SK-N-SH (cell line): ENCODE results near the gene RAI14. TPM values are rescaled to one million over a fixed set of nuclear protein-coding genes. Genes with fewer than 3 reads are reported as not detected.

Source experiments
- CTCF ChIA-PET: fragments of 300-600, 350-600 bp; formaldehyde crosslinking; extraction: SDS; loops from one replicate; lab custom pipeline; 2021; lab: Yijun Ruan, JAX
- POLR2A ChIA-PET: fragments of 350-600 bp; sonication (Branson Sonifier 250); formaldehyde crosslinking; extraction: SDS; loops from one replicate; lab custom pipeline; 2020; ENCODE audit warnings: antibody characterized with exemption, inconsistent platforms; lab: Yijun Ruan, JAX
- DNase-seq: peaks from one replicate; pipeline ENCODE4 v3.0.0; 2012
- H2AFZ ChIP-seq: fragments of 200-600 bp; sonication (generic); 2 replicates; pipeline ENCODE4 v1.8.1; 2016; ENCODE audit warnings: antibody characterized with exemption, mild to moderate bottlenecking, low read depth
- H3F3A ChIP-seq: fragments of 200-600 bp; sonication (generic); replicated peaks from 2 replicates; pipeline ENCODE3; 2016; ENCODE audit warnings: antibody characterized with exemption, mild to moderate bottlenecking; ENCODE audit not compliant: insufficient read depth
- H3K27ac ChIP-seq, 2 experiments: fragments of 200-500 bp in 1 of 2; fragments of 200-600 bp in 1 of 2; sonication (Bioruptor generic) in 1 of 2; sonication (generic), shearing (Covaris generic) in 1 of 2; 2 replicates each; pipeline versions ENCODE4 v1.5.1 to v1.6.1; 2014 to 2016; ENCODE audit warnings: low read depth in 2 of 2, inconsistent platforms in 1 of 2, low read length in 1 of 2, mild to moderate bottlenecking in 1 of 2, mixed read lengths in 1 of 2
- H3K27me3 ChIP-seq: fragments of 200-600 bp; sonication (generic), shearing (Covaris generic); 2 replicates; pipeline ENCODE4 v1.6.1; 2016; ENCODE audit warnings: mixed run types; ENCODE audit not compliant: insufficient read depth
- H3K36me3 ChIP-seq, 2 experiments: fragments of 200-500 bp in 1 of 2; fragments of 200-600 bp in 1 of 2; sonication (Bioruptor generic) in 1 of 2; sonication (generic) in 1 of 2; replicated peaks in 1 of 2; 2 replicates each; pipeline versions ENCODE3 to v1.5.1; 2014 to 2016; ENCODE audit warnings: low read length in 1 of 2, mild to moderate bottlenecking in 1 of 2; ENCODE audit not compliant: insufficient read depth in 2 of 2, control insufficient read depth in 1 of 2
- H3K4me1 ChIP-seq, 2 experiments: fragments of 200-500 bp in 1 of 2; fragments of 200-600 bp in 1 of 2; sonication (Bioruptor generic) in 1 of 2; sonication (generic), shearing (Covaris generic) in 1 of 2; 2 replicates each; pipeline versions ENCODE4 v1.5.1 to v1.6.1; 2014 to 2016; ENCODE audit warnings: low read depth in 1 of 2, low read length in 1 of 2, mixed run types in 1 of 2; ENCODE audit not compliant: insufficient read depth in 2 of 2, control insufficient read depth in 1 of 2
- H3K4me2 ChIP-seq: fragments of 200-600 bp; sonication (generic), shearing (Covaris generic); 2 replicates; pipeline ENCODE4 v1.6.1; 2017; ENCODE audit warnings: mixed run types
- H3K4me3 ChIP-seq, 2 experiments: fragments of 200-500 bp in 1 of 2; fragments of 200-600 bp in 1 of 2; sonication (Bioruptor generic) in 1 of 2; sonication (generic), shearing (Covaris generic) in 1 of 2; 2 replicates each; pipeline versions ENCODE4 v1.5.1 to v1.8.1; 2014 to 2016; ENCODE audit warnings: low read depth in 2 of 2, inconsistent platforms in 1 of 2, low read length in 1 of 2, mild to moderate bottlenecking in 1 of 2, mixed read lengths in 1 of 2, moderate library complexity in 1 of 2
- H3K79me2 ChIP-seq: fragments of 200-600 bp; sonication (generic); 2 replicates; pipeline ENCODE4 v1.8.1; 2017; ENCODE audit warnings: mild to moderate bottlenecking; ENCODE audit not compliant: insufficient read depth
- H3K9ac ChIP-seq: fragments of 200-600 bp; sonication (generic); 2 replicates; pipeline ENCODE4 v1.6.1; 2017; ENCODE audit warnings: mixed run types
- H3K9me2 ChIP-seq: fragments of 200-600 bp; sonication (generic); 2 replicates; pipeline ENCODE4 v1.6.1; 2017; ENCODE audit warnings: mixed run types
- H3K9me3 ChIP-seq: fragments of 200-600 bp; sonication (generic); 2 replicates; pipeline ENCODE4 v1.6.1; 2017; ENCODE audit warnings: mixed run types, mild to moderate bottlenecking, moderate library complexity
- H4K20me1 ChIP-seq: fragments of 200-600 bp; sonication (generic); 2 replicates; pipeline ENCODE4 v1.6.1; 2017; ENCODE audit warnings: mild to moderate bottlenecking, mixed run types; ENCODE audit not compliant: insufficient read depth
- EP300 ChIP-seq, 2 experiments: IDR thresholded peaks; 2 replicates each; pipeline versions ENCODE4 v1.4.0 to v1.6.1; 2012; ENCODE audit warnings: borderline replicate concordance in 1 of 2, low read depth in 1 of 2, low read length in 1 of 2
- FOXM1 ChIP-seq: IDR thresholded peaks from 2 replicates; pipeline ENCODE4 v1.4.0; 2012; ENCODE audit warnings: low read depth, mild to moderate bottlenecking
- JUND ChIP-seq: IDR thresholded peaks from 2 replicates; pipeline ENCODE4 v1.4.0; 2012
- RAD21 ChIP-seq: IDR thresholded peaks from 2 replicates; pipeline ENCODE4 v1.6.1; 2012; ENCODE audit warnings: mild to moderate bottlenecking, low read length
- RCOR1 ChIP-seq: fragments of 150-350 bp; IDR thresholded peaks from 2 replicates; pipeline ENCODE4 v1.6.1; 2017; ENCODE audit warnings: antibody characterized with exemption, low read length
- RFX5 ChIP-seq: IDR thresholded peaks from 2 replicates; pipeline ENCODE4 v1.6.1; 2012; ENCODE audit warnings: mild to moderate bottlenecking, improper control_type of control experiment, low read length
- RXRA ChIP-seq: IDR thresholded peaks from 2 replicates; pipeline ENCODE4 v1.4.0; 2012; ENCODE audit warnings: low read depth, mild to moderate bottlenecking, borderline replicate concordance
- SMC3 ChIP-seq: IDR thresholded peaks from 2 replicates; pipeline ENCODE4 v1.6.1; 2012; ENCODE audit warnings: low read depth, low read length, improper control_type of control experiment
- TCF12 ChIP-seq: IDR thresholded peaks from 2 replicates; pipeline ENCODE4 v1.4.0; 2012
- YY1 ChIP-seq: IDR thresholded peaks from 2 replicates; pipeline ENCODE4 v1.4.0; 2012; ENCODE audit warnings: low read depth, mild to moderate bottlenecking
- WGBS: methylation state at CpG from one replicate; pipeline ENCODE4 v1.1.6; 2017; ENCODE audit warnings: low lambda C conversion rate; 5-methylcytosine and 5-hydroxymethylcytosine counted together
- polyA plus RNA-seq, 3 experiments: library from polyadenylated mRNA; depleted of rRNA; stranded (reverse); fragments of >200 nt; gene quantifications; 2 replicates each; pipeline ENCODE4 v1.2.3, GENCODE V29; 2012
- TF ChIP-seq, protein P1 (sequence below): IDR thresholded peaks from 2 replicates; pipeline ENCODE4; 2012
- TF ChIP-seq, protein P2 (sequence below): fragments of 150-350 bp; IDR thresholded peaks from 2 replicates; pipeline ENCODE4 v1.6.1; 2017; ENCODE audit warnings: antibody characterized with exemption, low read length, low read depth, borderline replicate concordance

Gene RAI14
- polyA plus RNA-seq, 1 of the 3 experiments (the other 2 are of a cell fraction): 53.2 TPM

DNA sequence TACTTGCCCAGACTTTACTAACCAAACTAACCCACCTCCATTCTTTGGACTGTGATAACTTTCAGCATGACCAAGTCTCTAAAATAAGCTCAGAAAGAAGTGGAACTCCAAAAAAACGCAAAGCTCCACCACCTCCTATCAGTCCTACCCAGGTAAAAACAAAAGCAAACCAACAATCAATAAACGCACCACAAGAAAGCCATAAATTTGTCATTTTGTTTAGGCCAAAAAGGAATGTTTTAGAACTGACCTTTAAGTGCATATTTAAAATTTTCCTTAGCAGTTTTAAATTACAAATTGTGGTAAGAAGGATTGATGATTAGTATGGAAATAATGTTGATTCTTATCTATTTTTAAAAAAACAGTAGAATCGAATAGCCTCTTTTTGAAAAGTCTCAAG is 157.4 kb downstream of the RAI14 start:
- Histone ChIP-seq H4K20me1 (no peaks in the 10 kb centered on the region), H2AFZ (no peak overlapping the region), H3K9ac (no peak overlapping the region), H3K4me3 (no peak overlapping the region), H3K79me2 (peaks cover 9% of the 10 kb centered on the region), H3K36me3 (peaks cover 38 to 74% of the 10 kb centered on the region in 2 experiments), H3F3A (peaks cover 39% of the 10 kb centered on the region), H3K27me3 (no peaks in the 10 kb centered on the region), H3K27ac (peak overlapping the region in 1 of 2 experiments; percentile 14; a peak in 2 of 4 replicates), H3K4me2 (peak overlapping the region; percentile 21; the same call in 1 of the 2 replicates), H3K9me2 (no peaks in the 10 kb centered on the region), H3K9me3 (no peaks in the 10 kb centered on the region), H3K4me1 (peaks cover 0 to 19% of the 10 kb centered on the region in 2 experiments; a peak in 3 of 4 replicates)
- TF ChIP-seq RFX5: no peak
- TF ChIP-seq RXRA: no peak
- TF ChIP-seq, protein P1, sequence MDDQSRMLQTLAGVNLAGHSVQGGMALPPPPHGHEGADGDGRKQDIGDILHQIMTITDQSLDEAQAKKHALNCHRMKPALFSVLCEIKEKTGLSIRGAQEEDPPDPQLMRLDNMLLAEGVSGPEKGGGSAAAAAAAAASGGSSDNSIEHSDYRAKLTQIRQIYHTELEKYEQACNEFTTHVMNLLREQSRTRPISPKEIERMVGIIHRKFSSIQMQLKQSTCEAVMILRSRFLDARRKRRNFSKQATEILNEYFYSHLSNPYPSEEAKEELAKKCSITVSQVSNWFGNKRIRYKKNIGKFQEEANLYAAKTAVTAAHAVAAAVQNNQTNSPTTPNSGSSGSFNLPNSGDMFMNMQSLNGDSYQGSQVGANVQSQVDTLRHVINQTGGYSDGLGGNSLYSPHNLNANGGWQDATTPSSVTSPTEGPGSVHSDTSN: 0 out of 2 replicates have a peak, but pooled peaks have one; percentile 6
- TF ChIP-seq RCOR1: no peak
- no peak for TF ChIP-seq EP300 (IDR thresholded peaks at IDR 0.05; ENCODE audit: borderline replicate concordance in 1 of 2, low read depth in 1 of 2, low read length in 1 of 2)
- TF ChIP-seq SMC3: no peak
- 62% methylated on average over 3 of the region's 3 CpGs for WGBS
- ChIA-PET CTCF (interaction anchor here (1.1 kb wide), 1 partner anchor 21 kb away, joined by 3 read pairs; no protein-coding TSS in a partner anchor), POLR2A (no interaction called here)
- DNase-seq: no peak

DNA sequence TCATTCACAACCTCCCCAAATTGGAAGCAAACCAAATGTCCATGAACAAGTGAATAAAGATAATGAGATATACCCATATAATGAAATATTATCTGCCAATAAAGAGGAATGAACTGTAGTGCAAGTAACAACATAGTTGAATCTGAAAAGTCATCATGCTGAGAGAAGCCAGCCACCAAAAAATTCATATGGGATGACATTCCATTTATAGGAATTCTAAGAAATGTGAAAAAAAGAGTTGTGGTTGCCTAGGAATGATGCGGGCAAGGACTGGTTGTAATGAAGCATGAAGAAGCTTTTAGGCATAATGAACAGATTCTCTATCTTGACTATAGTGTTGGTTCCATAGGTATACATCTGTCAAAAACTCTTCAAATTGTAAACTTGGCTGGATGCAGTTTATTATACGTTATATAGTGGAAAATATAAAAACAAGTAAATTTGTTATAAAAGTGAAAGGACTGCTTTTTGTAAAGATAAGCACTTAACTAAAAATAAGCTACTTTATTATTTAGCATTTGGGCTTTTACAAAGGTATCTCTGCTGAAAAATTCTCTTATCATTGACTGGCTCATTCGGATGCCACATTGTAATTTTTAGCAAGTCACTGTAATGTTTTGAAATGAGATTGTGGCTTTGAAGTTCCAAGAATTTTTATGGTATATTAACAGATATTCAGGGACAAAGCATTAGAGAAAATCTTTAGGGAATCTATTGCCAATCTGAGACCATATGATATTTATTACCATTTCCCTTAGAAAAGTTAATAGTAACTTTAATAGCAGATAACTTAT is 161.6 kb downstream of the RAI14 start:
- WGBS: 82% methylated on average over 3 of the region's 3 CpGs
- ChIA-PET POLR2A (no interaction called here), CTCF (interaction anchor here (1.3 kb wide), 1 partner anchor 17 kb away, joined by 5 read pairs; no protein-coding TSS in a partner anchor)
- no peaks in the 10 kb centered on the region for H3K9me2 ChIP-seq
- peaks cover 3% of the 10 kb centered on the region; the same call in 1 of the 2 replicates for H3K79me2 ChIP-seq
- no peak overlapping the region for H3K4me2 ChIP-seq
- H3F3A ChIP-seq: peaks cover 18% of the 10 kb centered on the region
- no peak overlapping the region for H3K9ac ChIP-seq
- H3K4me1 ChIP-seq: no peaks in the 10 kb centered on the region; a peak in 1 of 4 replicates
- H3K27ac ChIP-seq: peak overlapping the region; percentile 9 to 42; a peak in 2 of 4 replicates
- peaks cover 35 to 85% of the 10 kb centered on the region in 2 experiments for H3K36me3 ChIP-seq
- no peaks in the 10 kb centered on the region for H3K27me3 ChIP-seq
- H2AFZ ChIP-seq: no peak overlapping the region
- no peaks in the 10 kb centered on the region for H4K20me1 ChIP-seq
- H3K4me3 ChIP-seq: no peak overlapping the region
- no peaks in the 10 kb centered on the region for H3K9me3 ChIP-seq
- DNase-seq: no peak
- TF ChIP-seq RAD21 (no peak), FOXM1 (no peak), JUND (no peak), TCF12 (peak; percentile 55), YY1 (no peak)
- TF ChIP-seq, protein P2, sequence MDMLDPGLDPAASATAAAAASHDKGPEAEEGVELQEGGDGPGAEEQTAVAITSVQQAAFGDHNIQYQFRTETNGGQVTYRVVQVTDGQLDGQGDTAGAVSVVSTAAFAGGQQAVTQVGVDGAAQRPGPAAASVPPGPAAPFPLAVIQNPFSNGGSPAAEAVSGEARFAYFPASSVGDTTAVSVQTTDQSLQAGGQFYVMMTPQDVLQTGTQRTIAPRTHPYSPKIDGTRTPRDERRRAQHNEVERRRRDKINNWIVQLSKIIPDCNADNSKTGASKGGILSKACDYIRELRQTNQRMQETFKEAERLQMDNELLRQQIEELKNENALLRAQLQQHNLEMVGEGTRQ: no peak
